Ishikawa (cell line): Measurements from ENCODE around the gene ZNF260.

Experiments used
- CEBPB ChIP-seq: IDR thresholded peaks from 2 replicates; pipeline ENCODE4 v1.6.1; 2012
- CREB1 ChIP-seq: IDR thresholded peaks from 2 replicates; pipeline ENCODE4 v1.6.1; 2012; ENCODE audit warnings: low read depth
- EGR1 ChIP-seq: IDR thresholded peaks from 2 replicates; pipeline ENCODE4 v1.6.1; 2012
- EP300 ChIP-seq: IDR thresholded peaks from 2 replicates; pipeline ENCODE4 v1.6.1; 2012; ENCODE audit warnings: borderline replicate concordance
- FOXM1 ChIP-seq: IDR thresholded peaks from 2 replicates; pipeline ENCODE4 v1.6.1; 2012; ENCODE audit warnings: low read depth, borderline replicate concordance
- MAX ChIP-seq: IDR thresholded peaks from 2 replicates; pipeline ENCODE4 v1.6.1; 2012
- NFIC ChIP-seq: IDR thresholded peaks from 2 replicates; pipeline ENCODE4 v1.6.1; 2012
- RAD21 ChIP-seq: IDR thresholded peaks from 2 replicates; pipeline ENCODE4 v1.6.1; 2012; ENCODE audit warnings: low read depth
- TAF1 ChIP-seq: IDR thresholded peaks from 2 replicates; pipeline ENCODE4 v1.6.1; 2012; ENCODE audit warnings: low read depth, mild to moderate bottlenecking
- TCF12 ChIP-seq: IDR thresholded peaks from 2 replicates; pipeline ENCODE4 v1.6.1; 2012; ENCODE audit warnings: low read depth
- TEAD4 ChIP-seq: IDR thresholded peaks from 2 replicates; pipeline ENCODE4 v1.6.1; 2012
- USF1 ChIP-seq: IDR thresholded peaks from 2 replicates; pipeline ENCODE4 v1.6.1; 2012
- YY1 ChIP-seq: IDR thresholded peaks from 2 replicates; pipeline ENCODE4 v1.6.1; 2012; ENCODE audit warnings: low read depth
- ZBTB7A ChIP-seq: IDR thresholded peaks from 2 replicates; pipeline ENCODE4 v1.6.1; 2012; ENCODE audit warnings: low read depth
- TF ChIP-seq, protein P1 (sequence below): IDR thresholded peaks from 2 replicates; pipeline ENCODE4 v1.6.1; 2012; ENCODE audit warnings: low read depth, mild to moderate bottlenecking

ZNF260 gene

GRCh38 chr19:36528194-36528920, at the start of gene ZNF260:
Gene ZNF260, minus strand, starts transcription at chr19:36528271. Its CDS starts 13,033 bp downstream, at chr19:36515238.
- peak; percentile 94 for TF ChIP-seq YY1
- TF ChIP-seq NFIC, result no peak
- TF ChIP-seq USF1, result no peak; the same call in 1 of the 2 replicates
- TF ChIP-seq, protein P1, sequence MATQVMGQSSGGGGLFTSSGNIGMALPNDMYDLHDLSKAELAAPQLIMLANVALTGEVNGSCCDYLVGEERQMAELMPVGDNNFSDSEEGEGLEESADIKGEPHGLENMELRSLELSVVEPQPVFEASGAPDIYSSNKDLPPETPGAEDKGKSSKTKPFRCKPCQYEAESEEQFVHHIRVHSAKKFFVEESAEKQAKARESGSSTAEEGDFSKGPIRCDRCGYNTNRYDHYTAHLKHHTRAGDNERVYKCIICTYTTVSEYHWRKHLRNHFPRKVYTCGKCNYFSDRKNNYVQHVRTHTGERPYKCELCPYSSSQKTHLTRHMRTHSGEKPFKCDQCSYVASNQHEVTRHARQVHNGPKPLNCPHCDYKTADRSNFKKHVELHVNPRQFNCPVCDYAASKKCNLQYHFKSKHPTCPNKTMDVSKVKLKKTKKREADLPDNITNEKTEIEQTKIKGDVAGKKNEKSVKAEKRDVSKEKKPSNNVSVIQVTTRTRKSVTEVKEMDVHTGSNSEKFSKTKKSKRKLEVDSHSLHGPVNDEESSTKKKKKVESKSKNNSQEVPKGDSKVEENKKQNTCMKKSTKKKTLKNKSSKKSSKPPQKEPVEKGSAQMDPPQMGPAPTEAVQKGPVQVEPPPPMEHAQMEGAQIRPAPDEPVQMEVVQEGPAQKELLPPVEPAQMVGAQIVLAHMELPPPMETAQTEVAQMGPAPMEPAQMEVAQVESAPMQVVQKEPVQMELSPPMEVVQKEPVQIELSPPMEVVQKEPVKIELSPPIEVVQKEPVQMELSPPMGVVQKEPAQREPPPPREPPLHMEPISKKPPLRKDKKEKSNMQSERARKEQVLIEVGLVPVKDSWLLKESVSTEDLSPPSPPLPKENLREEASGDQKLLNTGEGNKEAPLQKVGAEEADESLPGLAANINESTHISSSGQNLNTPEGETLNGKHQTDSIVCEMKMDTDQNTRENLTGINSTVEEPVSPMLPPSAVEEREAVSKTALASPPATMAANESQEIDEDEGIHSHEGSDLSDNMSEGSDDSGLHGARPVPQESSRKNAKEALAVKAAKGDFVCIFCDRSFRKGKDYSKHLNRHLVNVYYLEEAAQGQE, result no peak
- peak; percentile 35; the same call in 1 of the 2 replicates for TF ChIP-seq TCF12
- TF ChIP-seq TEAD4, result no peak
- TF ChIP-seq CEBPB, result no peak
- peak; percentile 64 for TF ChIP-seq TAF1
- TF ChIP-seq FOXM1, result no peak
- peak; percentile 73 for TF ChIP-seq MAX
- TF ChIP-seq CREB1, result peak; percentile 77
- no peak for TF ChIP-seq RAD21
- TF ChIP-seq EGR1, result no peak

DNA sequence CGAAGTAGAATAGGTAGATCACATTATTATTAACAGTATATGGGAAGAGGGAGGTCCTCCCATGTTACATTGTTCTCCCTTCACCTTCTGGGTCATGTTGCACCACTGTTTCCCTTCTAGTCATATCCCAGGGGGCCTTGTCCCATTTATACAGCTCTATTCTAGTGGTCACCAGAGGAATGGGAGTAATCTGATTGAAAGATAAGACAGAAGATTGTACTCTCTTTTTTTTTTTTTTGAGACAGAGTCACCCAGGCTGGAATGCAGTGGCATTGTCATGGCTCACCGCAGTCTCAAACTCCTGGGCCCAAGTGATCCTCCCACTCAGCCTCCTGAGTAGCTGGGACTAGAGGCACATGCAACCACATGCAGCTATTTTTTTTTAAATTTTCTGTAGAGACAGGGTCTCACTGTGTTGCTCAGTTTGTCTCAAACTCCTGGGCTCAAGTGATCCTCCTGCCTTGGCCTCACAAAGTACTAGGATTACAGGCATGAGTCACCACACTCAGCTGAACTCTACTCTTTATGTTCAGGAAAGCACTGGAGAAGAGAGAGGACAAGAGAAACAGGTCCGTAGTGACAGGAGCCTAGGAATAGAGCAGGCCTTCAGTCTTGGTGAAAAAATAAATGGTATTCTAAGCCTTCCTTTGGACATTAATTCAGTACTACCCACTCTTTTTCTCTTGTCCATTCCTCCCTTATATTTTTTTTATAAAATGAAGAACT, 49.4 kb upstream of the ZNF260 start:
- TF ChIP-seq EGR1 (no peak), FOXM1 (no peak), MAX (no peak), EP300 (no peak), USF1 (no peak), CREB1 (no peak), TCF12 (no peak), NFIC (no peak), RAD21 (no peak), ZBTB7A (no peak), YY1 (no peak)
- TF ChIP-seq, protein P1, result no peak

DNA sequence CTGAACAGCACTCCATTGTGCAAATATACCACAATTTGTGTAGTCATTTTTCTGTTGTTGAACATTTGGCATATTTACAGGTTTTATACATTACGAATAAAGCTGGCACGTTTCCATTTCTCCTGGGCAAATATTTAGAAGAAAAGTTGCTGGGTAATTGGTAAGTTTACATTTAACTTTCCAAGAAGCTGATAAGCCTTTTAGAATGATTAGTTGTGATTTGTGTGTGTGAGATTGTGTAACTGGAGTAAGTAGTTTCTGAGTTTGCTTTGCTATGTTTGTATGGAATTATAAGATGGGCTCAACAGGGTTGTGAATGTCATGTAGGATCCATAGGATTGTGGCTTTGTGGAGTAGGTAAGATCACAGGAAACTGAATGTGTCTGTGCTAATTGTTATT, 46.7 kb upstream of the ZNF260 start:
- no peak for TF ChIP-seq RAD21
- TF ChIP-seq, protein P1, result no peak
- no peak for TF ChIP-seq TCF12
- no peak for TF ChIP-seq TAF1
- no peak for TF ChIP-seq YY1
- no peak for TF ChIP-seq NFIC
- no peak for TF ChIP-seq ZBTB7A
- TF ChIP-seq CREB1, result no peak
- TF ChIP-seq USF1, result no peak
